Panc1 (cell line): ENCODE data around the gene DDC.
"Not testable (repeated sequence)": the region's sequence is repeated elsewhere in the genome, so short reads cannot be mapped to it uniquely, and the experiment has no call there.

Experiments used
- CTCF ChIP-seq: fragments of 450-650 bp; IDR thresholded peaks from 2 replicates; pipeline ENCODE4 v1.5.1; 2017; ENCODE audit warnings: mild to moderate bottlenecking
- POLR2AphosphoS5 ChIP-seq: IDR thresholded peaks from 2 replicates; pipeline ENCODE4 v1.6.1; 2012; ENCODE audit warnings: mild to moderate bottlenecking, low read depth, low read length, moderate library complexity
- REST ChIP-seq, 2 experiments: IDR thresholded peaks; 2 replicates each; pipeline ENCODE4 v1.6.1; 2011 to 2012; ENCODE audit warnings: low read depth in 2 of 2, control low read depth in 1 of 2, low read length in 1 of 2, mild to moderate bottlenecking in 1 of 2, moderate library complexity in 1 of 2; ENCODE audit not compliant: insufficient read depth in 1 of 2
- SIN3A ChIP-seq: IDR thresholded peaks from 2 replicates; pipeline ENCODE4 v1.6.1; 2012; ENCODE audit warnings: low read depth, mild to moderate bottlenecking, low read length, moderate library complexity, borderline replicate concordance; ENCODE audit not compliant: insufficient read depth
- TCF7L2 ChIP-seq: IDR thresholded peaks from 2 replicates; pipeline ENCODE4 v1.6.1; 2011; ENCODE audit warnings: mild to moderate bottlenecking, low read depth, low read length, inconsistent platforms

GRCh38 chr7:50582271-50582670, 17.1 kb upstream of the DDC start:
- not testable (repeated sequence) for TF ChIP-seq CTCF; POLR2AphosphoS5; REST (IDR thresholded peaks at IDR 0.05; ENCODE audit: insufficient read depth in 1 of 2, low read depth in 2 of 2, low read length in 1 of 2); SIN3A; TCF7L2
